K562 (cell line): ENCODE data around the gene CREM. TPM values are rescaled to one million over a fixed set of nuclear protein-coding genes. Genes with fewer than 3 reads are reported as not detected.

ENCODE experiments used
- FOXJ2 ChIP-seq: fragments of 200-800 bp; sonication (Bioruptor generic); IDR thresholded peaks from 2 replicates; pipeline ENCODE4 v1.6.1; 2016; ENCODE audit warnings: missing genetic modification characterization, missing compliant biosample characterization
- GABPB1 ChIP-seq: sonication (generic); formaldehyde crosslinking; IDR thresholded peaks from 2 replicates; pipeline ENCODE4 v1.8.0; 2022; ENCODE audit warnings: mild to moderate bottlenecking, missing genetic modification reagents
- ILF3 ChIP-seq: fragments of 450-650 bp; IDR thresholded peaks from 2 replicates; pipeline ENCODE4 v1.6.1; 2018; ENCODE audit warnings: antibody characterized with exemption, mild to moderate bottlenecking, moderate library complexity, borderline replicate concordance
- MEIS2 ChIP-seq: fragments of 450-650 bp; IDR thresholded peaks from 2 replicates; pipeline ENCODE4 v1.6.1; 2014; ENCODE audit warnings: mild to moderate bottlenecking; ENCODE audit not compliant: partially characterized antibody
- NFE2L1 ChIP-seq: fragments of 450-650 bp; IDR thresholded peaks from 2 replicates; pipeline ENCODE4 v1.6.1; 2016; ENCODE audit warnings: missing genetic modification characterization, low read depth, mild to moderate bottlenecking, missing compliant biosample characterization, moderate library complexity, borderline replicate concordance
- NR4A1 ChIP-seq, 2 experiments: fragments of 250-450 bp in 1 of 2; fragments of 450-650 bp in 1 of 2; sonication (Bioruptor Pico) in 1 of 2; IDR thresholded peaks; 2 replicates each; pipeline versions ENCODE4 v1.4.0 to v1.6.1; 2016 to 2020; ENCODE audit warnings: mild to moderate bottlenecking in 2 of 2, missing compliant biosample characterization in 1 of 2, missing genetic modification characterization in 1 of 2, moderate library complexity in 1 of 2
- RBBP5 ChIP-seq: fragments of 200-600 bp; sonication (generic); IDR thresholded peaks from 2 replicates; pipeline ENCODE4 v1.6.1; 2012; ENCODE audit warnings: borderline replicate concordance, mild to moderate bottlenecking, low read length, control low read depth, inconsistent platforms; ENCODE audit not compliant: insufficient read depth, poor library complexity, severe bottlenecking
- SMARCA5 ChIP-seq: fragments of 450-650 bp; IDR thresholded peaks from 2 replicates; pipeline ENCODE4 v1.6.1; 2016
- SRSF9 ChIP-seq: fragments of 200-400 bp; formaldehyde crosslinking; IDR thresholded peaks from 2 replicates; pipeline ENCODE4 v1.6.1; 2017; ENCODE audit warnings: low read depth, low read length, borderline replicate concordance
- TCF7L2 ChIP-seq: fragments of 150-350 bp; IDR thresholded peaks from 2 replicates; pipeline ENCODE4 v1.6.1; 2016; ENCODE audit warnings: low read depth, mild to moderate bottlenecking, low read length, moderate library complexity
- TSC22D4 ChIP-seq: fragments of 450-650 bp; IDR thresholded peaks from 2 replicates; pipeline ENCODE4 v1.6.1; 2016; ENCODE audit warnings: missing genetic modification characterization, missing biosample characterization, control low read depth
- ZC3H4 ChIP-seq: sonication (generic); formaldehyde crosslinking; IDR thresholded peaks from 2 replicates; pipeline ENCODE4 v1.9.0; 2021; ENCODE audit warnings: missing genetic modification reagents, borderline replicate concordance
- ZKSCAN3 ChIP-seq: fragments of 250-450 bp; sonication (Bioruptor Pico); IDR thresholded peaks from 2 replicates; pipeline ENCODE4 v1.4.0; 2020
- ZNF717 ChIP-seq: fragments of 250-450 bp; sonication (Bioruptor Pico); IDR thresholded peaks from 2 replicates; pipeline ENCODE4 v1.5.0; 2021
- polyA plus RNA-seq, 8 experiments: library from polyadenylated mRNA; depleted of rRNA in 4 of 8; stranded (reverse) in 5 of 8; unstranded in 3 of 8; fragments of >200 nt; fragmentation: Nextera tagmentation in 2 of 8; fragmentation: Illumina TruSeq in 1 of 8; extraction: Ambion mirVana in 2 of 8; extraction: Trizol in 1 of 8; gene quantifications; 2 replicates each; pipeline versions ENCODE4 v1.2.1 to v1.2.3, GENCODE V29; 2011 to 2014; ENCODE audit warnings: inconsistent platforms in 1 of 8, missing spikeins in 1 of 8
- total RNA-seq, 7 experiments: library from RNA; depleted of rRNA in 6 of 7; stranded (reverse); fragments of >200 nt in 6 of 7; fragmentation: Illumina TruSeq in 2 of 7; extraction: Trizol in 2 of 7; gene quantifications; 2 replicates each; pipeline versions ENCODE4 v1.2.1 to v1.2.3, GENCODE V29; 2011 to 2021; ENCODE audit warnings: low replicate concordance in 1 of 7
- TF ChIP-seq, protein P1 (sequence below), 2 experiments: IDR thresholded peaks; 2 replicates each; pipeline ENCODE4 v1.6.1; 2011; ENCODE audit warnings: borderline replicate concordance in 1 of 2, control low read depth in 1 of 2, low read depth in 1 of 2, low read length in 1 of 2, mild to moderate bottlenecking in 1 of 2, mixed read lengths in 1 of 2, moderate library complexity in 1 of 2; ENCODE audit not compliant: insufficient read depth in 1 of 2, insufficient read length in 1 of 2, poor library complexity in 1 of 2, severe bottlenecking in 1 of 2; ENCODE audit errors: extremely low read depth in 1 of 2
- TF ChIP-seq, protein P2 (sequence below): fragments of 250-450 bp; sonication (Bioruptor Pico); IDR thresholded peaks from 2 replicates; pipeline ENCODE4 v1.8.0; 2021; ENCODE audit warnings: borderline replicate concordance, mild to moderate bottlenecking, moderate library complexity; ENCODE audit not compliant: poor library complexity, severe bottlenecking
- TF ChIP-seq, protein P3 (sequence below): fragments of 450-650 bp; formaldehyde crosslinking; IDR thresholded peaks from 2 replicates; pipeline ENCODE4 v1.4.0; 2020; ENCODE audit warnings: mild to moderate bottlenecking, moderate library complexity
- TF ChIP-seq, protein P4 (sequence below): fragments of 450-650 bp; IDR thresholded peaks from 2 replicates; pipeline ENCODE4 v1.6.1; 2016
- TF ChIP-seq, protein P5 (sequence below): fragments of 250-450 bp; sonication (Bioruptor Pico); IDR thresholded peaks from 2 replicates; pipeline ENCODE4 v1.5.0; 2020; ENCODE audit warnings: mild to moderate bottlenecking
- TF ChIP-seq, protein P6 (sequence below): fragments of 450-650 bp; conservative IDR thresholded peaks from 2 replicates; pipeline ENCODE4 v1.6.1; 2016; ENCODE audit warnings: missing genetic modification characterization, low read depth, mild to moderate bottlenecking, missing compliant biosample characterization, moderate library complexity

Gene CREM
- total and polyA plus RNA-seq, 9 of the 15 experiments (the other 6 are each of a cell fraction or from before 2014, with no cell fraction given), result 39.1 to 70.2 (median 48.3) TPM

DNA sequence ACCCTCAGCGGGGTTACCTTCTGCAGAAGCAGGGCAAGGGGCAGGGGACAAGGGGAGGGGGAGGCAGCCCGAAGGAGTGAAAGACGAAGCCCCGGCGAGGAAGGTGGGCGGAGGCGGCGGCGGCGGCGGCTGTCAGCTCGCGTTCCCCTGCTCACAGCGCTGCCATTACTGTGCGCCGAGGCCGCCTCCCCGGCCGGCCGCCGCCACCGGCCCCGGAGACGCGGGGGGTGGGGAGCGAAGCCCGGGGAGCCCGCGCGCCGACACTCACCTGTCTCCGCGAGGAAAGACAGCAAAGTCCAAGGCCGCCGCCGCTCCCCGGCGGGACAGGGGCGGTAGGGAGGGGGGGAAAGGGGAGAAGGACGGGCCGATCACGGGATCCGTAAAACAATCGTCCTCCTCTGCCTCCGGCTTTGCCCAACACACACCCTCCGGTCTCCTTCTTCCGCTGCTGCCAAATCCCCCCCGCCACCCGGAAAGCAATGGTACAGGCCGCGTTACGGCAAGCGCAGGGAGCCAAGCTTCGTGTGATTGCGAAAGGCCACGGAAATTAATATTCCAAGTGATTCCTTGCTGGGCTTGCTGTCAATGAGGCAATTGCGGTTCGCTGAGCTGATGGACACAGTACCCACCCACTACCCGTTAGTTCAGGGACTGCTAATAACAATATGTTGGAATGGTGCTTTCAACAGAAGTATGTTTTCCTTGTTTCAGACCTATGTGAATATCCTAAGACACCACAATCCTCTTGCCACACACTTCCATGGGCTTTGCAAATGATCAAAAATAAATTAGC lies 36.3 kb upstream of the CREM start, which contains the start of gene CUL2 (continued):
- TF ChIP-seq NR4A1 (CRISPR knock-in tag; IDR thresholded peaks at IDR 0.05), result no peak
- TF ChIP-seq NR4A1 (tag; IDR thresholded peaks at IDR 0.05), result no peak
- TF ChIP-seq, protein P1, sequence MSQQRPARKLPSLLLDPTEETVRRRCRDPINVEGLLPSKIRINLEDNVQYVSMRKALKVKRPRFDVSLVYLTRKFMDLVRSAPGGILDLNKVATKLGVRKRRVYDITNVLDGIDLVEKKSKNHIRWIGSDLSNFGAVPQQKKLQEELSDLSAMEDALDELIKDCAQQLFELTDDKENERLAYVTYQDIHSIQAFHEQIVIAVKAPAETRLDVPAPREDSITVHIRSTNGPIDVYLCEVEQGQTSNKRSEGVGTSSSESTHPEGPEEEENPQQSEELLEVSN (IDR thresholded peaks at IDR 0.05; ENCODE audit: borderline replicate concordance in 1 of 2, extremely low read depth in 1 of 2, insufficient read depth in 1 of 2, insufficient read length in 1 of 2, low read depth in 1 of 2, low read length in 1 of 2, poor library complexity in 1 of 2, severe bottlenecking in 1 of 2), result peak in 1 of 2 experiments; percentile 5
- TF ChIP-seq TSC22D4, result no peak
- TF ChIP-seq, protein P2, sequence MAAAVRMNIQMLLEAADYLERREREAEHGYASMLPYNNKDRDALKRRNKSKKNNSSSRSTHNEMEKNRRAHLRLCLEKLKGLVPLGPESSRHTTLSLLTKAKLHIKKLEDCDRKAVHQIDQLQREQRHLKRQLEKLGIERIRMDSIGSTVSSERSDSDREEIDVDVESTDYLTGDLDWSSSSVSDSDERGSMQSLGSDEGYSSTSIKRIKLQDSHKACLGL (CRISPR knock-in tag), result no peak
- TF ChIP-seq NFE2L1 (tag), result no peak
- TF ChIP-seq, protein P3, sequence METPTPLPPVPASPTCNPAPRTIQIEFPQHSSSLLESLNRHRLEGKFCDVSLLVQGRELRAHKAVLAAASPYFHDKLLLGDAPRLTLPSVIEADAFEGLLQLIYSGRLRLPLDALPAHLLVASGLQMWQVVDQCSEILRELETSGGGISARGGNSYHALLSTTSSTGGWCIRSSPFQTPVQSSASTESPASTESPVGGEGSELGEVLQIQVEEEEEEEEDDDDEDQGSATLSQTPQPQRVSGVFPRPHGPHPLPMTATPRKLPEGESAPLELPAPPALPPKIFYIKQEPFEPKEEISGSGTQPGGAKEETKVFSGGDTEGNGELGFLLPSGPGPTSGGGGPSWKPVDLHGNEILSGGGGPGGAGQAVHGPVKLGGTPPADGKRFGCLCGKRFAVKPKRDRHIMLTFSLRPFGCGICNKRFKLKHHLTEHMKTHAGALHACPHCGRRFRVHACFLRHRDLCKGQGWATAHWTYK (CRISPR knock-in tag), result 0 out of 2 replicates have a peak, but pooled peaks have one; percentile 52
- no peak for TF ChIP-seq ZC3H4 (CRISPR knock-in tag)
- TF ChIP-seq, protein P4, sequence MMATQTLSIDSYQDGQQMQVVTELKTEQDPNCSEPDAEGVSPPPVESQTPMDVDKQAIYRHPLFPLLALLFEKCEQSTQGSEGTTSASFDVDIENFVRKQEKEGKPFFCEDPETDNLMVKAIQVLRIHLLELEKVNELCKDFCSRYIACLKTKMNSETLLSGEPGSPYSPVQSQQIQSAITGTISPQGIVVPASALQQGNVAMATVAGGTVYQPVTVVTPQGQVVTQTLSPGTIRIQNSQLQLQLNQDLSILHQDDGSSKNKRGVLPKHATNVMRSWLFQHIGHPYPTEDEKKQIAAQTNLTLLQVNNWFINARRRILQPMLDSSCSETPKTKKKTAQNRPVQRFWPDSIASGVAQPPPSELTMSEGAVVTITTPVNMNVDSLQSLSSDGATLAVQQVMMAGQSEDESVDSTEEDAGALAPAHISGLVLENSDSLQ, result peak; percentile 50
- TF ChIP-seq TCF7L2, result peak; percentile 83
- no peak for TF ChIP-seq ZKSCAN3 (CRISPR knock-in tag)
- TF ChIP-seq, protein P5, sequence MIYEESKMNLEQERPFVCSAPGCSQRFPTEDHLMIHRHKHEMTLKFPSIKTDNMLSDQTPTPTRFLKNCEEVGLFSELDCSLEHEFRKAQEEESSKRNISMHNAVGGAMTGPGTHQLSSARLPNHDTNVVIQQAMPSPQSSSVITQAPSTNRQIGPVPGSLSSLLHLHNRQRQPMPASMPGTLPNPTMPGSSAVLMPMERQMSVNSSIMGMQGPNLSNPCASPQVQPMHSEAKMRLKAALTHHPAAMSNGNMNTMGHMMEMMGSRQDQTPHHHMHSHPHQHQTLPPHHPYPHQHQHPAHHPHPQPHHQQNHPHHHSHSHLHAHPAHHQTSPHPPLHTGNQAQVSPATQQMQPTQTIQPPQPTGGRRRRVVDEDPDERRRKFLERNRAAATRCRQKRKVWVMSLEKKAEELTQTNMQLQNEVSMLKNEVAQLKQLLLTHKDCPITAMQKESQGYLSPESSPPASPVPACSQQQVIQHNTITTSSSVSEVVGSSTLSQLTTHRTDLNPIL (CRISPR knock-in tag), result no peak
- TF ChIP-seq SMARCA5, result no peak
- no peak for TF ChIP-seq FOXJ2 (tag)
- TF ChIP-seq ILF3, result no peak
- peak; percentile 49; the same call in 1 of the 2 replicates for TF ChIP-seq GABPB1 (CRISPR knock-in tag)
- TF ChIP-seq ZNF717 (CRISPR knock-in tag), result no peak
- no peak for TF ChIP-seq SRSF9
- TF ChIP-seq RBBP5, result peak; percentile 86
- peak; percentile 27 for TF ChIP-seq MEIS2
- TF ChIP-seq, protein P6, sequence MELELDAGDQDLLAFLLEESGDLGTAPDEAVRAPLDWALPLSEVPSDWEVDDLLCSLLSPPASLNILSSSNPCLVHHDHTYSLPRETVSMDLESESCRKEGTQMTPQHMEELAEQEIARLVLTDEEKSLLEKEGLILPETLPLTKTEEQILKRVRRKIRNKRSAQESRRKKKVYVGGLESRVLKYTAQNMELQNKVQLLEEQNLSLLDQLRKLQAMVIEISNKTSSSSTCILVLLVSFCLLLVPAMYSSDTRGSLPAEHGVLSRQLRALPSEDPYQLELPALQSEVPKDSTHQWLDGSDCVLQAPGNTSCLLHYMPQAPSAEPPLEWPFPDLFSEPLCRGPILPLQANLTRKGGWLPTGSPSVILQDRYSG (tag), result no peak
